ENCODE measurements around the gene ROR1. TPM values are rescaled to one million over a fixed set of nuclear protein-coding genes. Genes with fewer than 3 reads are reported as not detected.

ROR1 gene
- total and polyA plus RNA-seq, 10 of the 15 experiments (the other 5 are each of a cell fraction or from before 2014, with no cell fraction given): 0.02 to 0.08 (median 0.05) TPM; not detected in 6

- no peaks in the 10 kb centered on the region for H4K20me1 ChIP-seq (ENCODE audit: control insufficient read depth, insufficient read depth)
- H3K27me3 ChIP-seq (replicated peaks in 1 of 2; ENCODE audit: control insufficient read depth in 2 of 2, insufficient read depth in 2 of 2, low read length in 1 of 2): no peaks in the 10 kb centered on the region
- H3K4me1 ChIP-seq (ENCODE audit: control insufficient read depth, insufficient read depth, low read length): no peaks in the 10 kb centered on the region
- FAIRE-seq: no peak
- H3K9ac ChIP-seq (ENCODE audit: control insufficient read depth, insufficient read depth, low read length): no peak overlapping the region
- no peak overlapping the region for H2AFZ ChIP-seq (ENCODE audit: control insufficient read depth, low read depth, low read length)
- POLR2A ChIA-PET: interaction anchor here (0.6 to 0.7 kb wide), 2 partner anchors 226 to 392 kb away, joined by 4 read pairs; no protein-coding TSS in a partner anchor
- ATAC-seq: no peak
- no peak overlapping the region for H3K4me3 ChIP-seq
- intact Hi-C loops (cut with micrococcal nuclease; ENCODE audit: unreplicated experiment) (no loop called here), in situ Hi-C loops (cut with MboI) (no loop called here)
- BruUV-seq (replicated peaks): no TSS peak
- no peak overlapping the region for H3K27ac ChIP-seq (ENCODE audit: control insufficient read depth, insufficient read depth)
- no peak overlapping the region for H3K4me2 ChIP-seq (ENCODE audit: control insufficient read depth, insufficient read depth)
- SMC1A ChIA-PET (ENCODE audit: uncharacterized antibody, unreplicated experiment): interaction anchor here (0.6 to 2.0 kb wide), 6 partner anchors 15 to 312 kb away, joined by 3 to 8 read pairs (median 4); no protein-coding TSS in a partner anchor
- CTCF ChIA-PET: interaction anchor here (0.6 to 3.4 kb wide), 8 partner anchors 13 to 312 kb away, joined by 3 to 15 read pairs (median 4); no protein-coding TSS in a partner anchor
- H3K36me3 ChIP-seq (ENCODE audit: control insufficient read depth in 2 of 2, insufficient read depth in 2 of 2, low read length in 1 of 2): no peaks in the 10 kb centered on the region
- DNase-seq (ENCODE audit: low read depth, low spot score): no peak
- H3K79me2 ChIP-seq (ENCODE audit: control insufficient read depth, insufficient read depth, low read length): no peaks in the 10 kb centered on the region
- 79% methylated on average over 1 of the region's 1 CpG for WGBS (ENCODE audit: insufficient coverage, insufficient replicate concordance, low lambda C conversion rate, missing lambda C conversion rate)
- RAD21 ChIA-PET (ENCODE audit: unreplicated experiment): interaction anchor here (0.7 to 1.6 kb wide), 3 partner anchors 104 to 308 kb away, joined by 3 to 8 read pairs (median 4); no protein-coding TSS in a partner anchor
- H3K9me3 ChIP-seq (replicated peaks; ENCODE audit: control insufficient read depth, insufficient read depth, low read length): no peaks in the 10 kb centered on the region
- TF ChIP-seq ATF2 (IDR thresholded peaks at IDR 0.05; ENCODE audit: low read length) (no peak), BRCA1 (IDR thresholded peaks at IDR 0.05; ENCODE audit: low read depth, low read length) (no peak), PAX8 (IDR thresholded peaks at IDR 0.05) (no peak), ZNF687 (IDR thresholded peaks at IDR 0.05) (no peak), ZSCAN29 (IDR thresholded peaks at IDR 0.05) (no peak), BHLHE40 (IDR thresholded peaks at IDR 0.05; ENCODE audit: borderline replicate concordance in 1 of 2, low read depth in 2 of 2, low read length in 1 of 2) (no peak), GABPA (IDR thresholded peaks at IDR 0.05; ENCODE audit: low read depth) (no peak), IKZF1 (conservative IDR thresholded peaks at IDR 0.05) (no peak), EZH2 (IDR thresholded peaks at IDR 0.05; ENCODE audit: borderline replicate concordance, control insufficient read depth, low read depth, low read length) (no peak), POLR2AphosphoS2 (IDR thresholded peaks at IDR 0.05; ENCODE audit: low read depth, low read length) (no peak), E4F1 (IDR thresholded peaks at IDR 0.05; ENCODE audit: borderline replicate concordance, partially characterized antibody) (no peak), ZNF24 (IDR thresholded peaks at IDR 0.05) (no peak), GATAD2B (conservative IDR thresholded peaks at IDR 0.05; ENCODE audit: low read depth) (no peak), ZNF217 (IDR thresholded peaks at IDR 0.05) (no peak), ATF3 (IDR thresholded peaks at IDR 0.05; ENCODE audit: borderline replicate concordance, extremely low read depth, low read depth, low read length) (no peak)
These were observed 160.9 kb downstream of the ROR1 start for GRCh38 chr1:63934697-63935096.
